AG09309 (cell line): ENCODE data around the gene TGIF1.

Experiments used
- DNase-seq: peaks from one replicate; pipeline ENCODE4 v3.0.0-alpha.2; 2010; ENCODE audit warnings: low read depth
- H3K4me3 ChIP-seq: 2 replicates; pipeline ENCODE4 v1.5.1; 2011; ENCODE audit warnings: mild to moderate bottlenecking, low read depth, low read length, moderate library complexity; ENCODE audit not compliant: control insufficient read depth
- CTCF ChIP-seq: IDR thresholded peaks from 2 replicates; pipeline ENCODE4 v1.5.1; 2011; ENCODE audit warnings: mild to moderate bottlenecking, low read depth, low read length, inconsistent platforms; ENCODE audit not compliant: insufficient read depth, control insufficient read depth; ENCODE audit errors: missing control alignments

TGIF1 gene

GRCh38 chr18:3420919-3421279, 29.1 kb upstream of the TGIF1 start:
- no peak overlapping the region for H3K4me3 ChIP-seq
- no peak for DNase-seq
- TF ChIP-seq CTCF, result no peak

GRCh38 chr18:3422905-3423304, 27.1 kb upstream of the TGIF1 start:
- no peak for DNase-seq
- no peak for TF ChIP-seq CTCF
- no peak overlapping the region for H3K4me3 ChIP-seq

- no peak for TF ChIP-seq CTCF
- no peak for DNase-seq
- no peak overlapping the region for H3K4me3 ChIP-seq
Measured at GRCh38 chr18:3424280-3424890, 25.6 kb upstream of the TGIF1 start.

GRCh38 chr18:3425030-3425429, 24.9 kb upstream of the TGIF1 start:
- DNase-seq, result no peak
- no peak overlapping the region for H3K4me3 ChIP-seq
- no peak for TF ChIP-seq CTCF

- no peak for TF ChIP-seq CTCF
- H3K4me3 ChIP-seq, result no peak overlapping the region
- DNase-seq, result no peak
Measured at GRCh38 chr18:3425446-3425845, 24.5 kb upstream of the TGIF1 start.

- no peak for DNase-seq
- no peak overlapping the region for H3K4me3 ChIP-seq
- no peak for TF ChIP-seq CTCF
Measured at GRCh38 chr18:3426074-3426473, 23.9 kb upstream of the TGIF1 start.

- no peak for DNase-seq
- H3K4me3 ChIP-seq, result no peak overlapping the region
- TF ChIP-seq CTCF, result no peak
Measured at GRCh38 chr18:3427944-3428343, 22.0 kb upstream of the TGIF1 start.
